GM12878 (cell line): Measurements from ENCODE around the gene SIT1. TPM values are rescaled to one million over a fixed set of nuclear protein-coding genes. Genes with fewer than 3 reads are reported as not detected.

Experiments used
- CHD4 ChIP-seq: fragments of 200-600 bp; sonication (generic); IDR thresholded peaks from 2 replicates; pipeline ENCODE4 v1.6.1; 2016; ENCODE audit warnings: mild to moderate bottlenecking
- EED ChIP-seq: sonication (generic); IDR thresholded peaks from 2 replicates; pipeline ENCODE4 v1.6.1; 2016; ENCODE audit warnings: antibody characterized with exemption, low read depth
- EGR1 ChIP-seq, 2 experiments: IDR thresholded peaks; 1 replicate in 1 of 2; 2 replicates in 1 of 2; pipeline ENCODE4 v1.6.1; 2011 to 2012; ENCODE audit warnings: low read depth in 2 of 2, low read length in 2 of 2, borderline replicate concordance in 1 of 2, mild to moderate bottlenecking in 1 of 2, moderate library complexity in 1 of 2
- ESRRA ChIP-seq: IDR thresholded peaks from 2 replicates; pipeline ENCODE4 v1.6.1; 2012; ENCODE audit warnings: mild to moderate bottlenecking, low read length, improper control_type of control experiment
- ETV6 ChIP-seq, 2 experiments: fragments of 450-650 bp in 1 of 2; IDR thresholded peaks in 1 of 2; conservative IDR thresholded peaks in 1 of 2; 2 replicates each; pipeline ENCODE4 v1.6.1; 2014; ENCODE audit warnings: antibody characterized with exemption in 1 of 2, borderline replicate concordance in 1 of 2, low read depth in 1 of 2, mild to moderate bottlenecking in 1 of 2, moderate library complexity in 1 of 2
- FOXM1 ChIP-seq: IDR thresholded peaks from 2 replicates; pipeline ENCODE4 v1.6.1; 2012; ENCODE audit warnings: low read depth, mild to moderate bottlenecking, inconsistent platforms, low read length, moderate library complexity
- KDM1A ChIP-seq: fragments of 200-600 bp; sonication (generic); IDR thresholded peaks from 2 replicates; pipeline ENCODE4 v1.6.1; 2016; ENCODE audit warnings: borderline replicate concordance
- NFIC ChIP-seq: IDR thresholded peaks from 2 replicates; pipeline ENCODE4 v1.6.1; 2012; ENCODE audit warnings: low read depth, mild to moderate bottlenecking, inconsistent platforms, low read length, moderate library complexity
- PAX8 ChIP-seq: fragments of 450-650 bp; IDR thresholded peaks from 2 replicates; pipeline ENCODE4 v1.6.1; 2017; ENCODE audit warnings: mild to moderate bottlenecking, moderate library complexity
- TAF1 ChIP-seq: IDR thresholded peaks from 2 replicates; pipeline ENCODE4 v1.6.1; 2011; ENCODE audit warnings: mild to moderate bottlenecking, low read depth, low read length, borderline replicate concordance
- TBL1XR1 ChIP-seq: IDR thresholded peaks from 2 replicates; pipeline ENCODE4 v1.6.1; 2012; ENCODE audit warnings: low read depth, low read length, improper control_type of control experiment
- ZNF274 ChIP-seq: IDR thresholded peaks from one replicate; pipeline ENCODE4 v1.8.0; 2011; ENCODE audit not compliant: insufficient read length, insufficient read depth
- polyA plus RNA-seq, 11 experiments: library from polyadenylated mRNA; depleted of rRNA in 4 of 11; unstranded in 6 of 11; stranded (reverse) in 5 of 11; fragments of >200 nt; fragmentation: Nextera tagmentation in 4 of 11; fragmentation: Illumina TruSeq in 1 of 11; extraction: Ambion mirVana in 4 of 11; extraction: Trizol in 1 of 11; gene quantifications; 1 replicate in 1 of 11; 2 replicates in 10 of 11; pipeline versions ENCODE4 v1.2.1 to v1.2.3, GENCODE V29; 2011 to 2016; ENCODE audit warnings: inconsistent platforms in 2 of 11, missing spikeins in 2 of 11, low read depth in 1 of 11
- total RNA-seq, 4 experiments: library from RNA; depleted of rRNA in 3 of 4; stranded (reverse); fragments of >200 nt in 3 of 4; fragmentation: Illumina TruSeq in 1 of 4; extraction: Trizol in 1 of 4; gene quantifications; 2 replicates each; pipeline versions ENCODE4 v1.2.1 to v1.2.3, GENCODE V29; 2013 to 2021
- TF ChIP-seq, protein P1 (sequence below): fragments of 450-650 bp; IDR thresholded peaks from 2 replicates; pipeline ENCODE4 v1.6.1; 2017; ENCODE audit warnings: mild to moderate bottlenecking, moderate library complexity
- TF ChIP-seq, protein P2 (sequence below): IDR thresholded peaks from 2 replicates; pipeline ENCODE4 v1.6.1; 2012; ENCODE audit warnings: improper control_type of control experiment, low read depth, low read length; ENCODE audit not compliant: insufficient replicate concordance
- TF ChIP-seq, protein P3 (sequence below): fragments of 450-650 bp; conservative IDR thresholded peaks from 2 replicates; pipeline ENCODE4 v1.6.1; 2017; ENCODE audit warnings: mild to moderate bottlenecking, moderate library complexity
- TF ChIP-seq, protein P4 (sequence below): fragments of 450-650 bp; IDR thresholded peaks from 2 replicates; pipeline ENCODE4 v1.6.1; 2017; ENCODE audit warnings: mild to moderate bottlenecking, low read depth, inconsistent platforms; ENCODE audit not compliant: poor library complexity, severe bottlenecking

Gene SIT1
- total and polyA plus RNA-seq, 10 of the 15 experiments (the other 5 are each of a cell fraction or from before 2014, with no cell fraction given): 0.97 to 137 (median 59.7) TPM

DNA sequence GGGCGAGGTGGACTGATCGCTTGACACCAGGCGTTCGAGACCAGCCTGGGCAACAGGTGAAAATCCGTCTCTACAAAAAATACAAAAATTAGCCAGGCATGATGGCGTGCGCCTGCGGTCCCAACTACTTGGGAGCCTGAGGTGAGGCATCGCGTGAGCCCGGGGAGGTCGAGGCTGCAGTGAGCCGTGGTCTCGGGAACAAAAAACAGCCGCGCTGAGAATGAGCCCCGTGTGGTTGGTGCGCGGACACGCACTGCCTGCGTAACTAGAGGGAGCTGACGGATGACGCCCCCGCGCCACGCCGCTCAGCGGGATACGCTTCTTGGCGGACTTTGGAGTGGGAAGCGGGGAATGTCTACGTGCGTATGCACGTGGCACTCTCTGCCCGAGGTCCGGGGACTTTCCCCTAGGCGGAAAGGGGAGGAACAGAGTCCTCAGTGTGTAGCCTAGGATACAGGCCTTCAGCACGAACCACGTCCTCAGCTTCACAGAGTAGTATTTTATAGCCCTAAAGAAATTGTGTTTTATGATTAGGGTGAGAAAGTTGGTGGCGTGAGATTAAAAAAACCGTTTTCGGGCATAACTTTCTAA, 6.9 kb upstream of the SIT1 start, which contains the start of gene RMRP (continued):
- TF ChIP-seq, protein P1, sequence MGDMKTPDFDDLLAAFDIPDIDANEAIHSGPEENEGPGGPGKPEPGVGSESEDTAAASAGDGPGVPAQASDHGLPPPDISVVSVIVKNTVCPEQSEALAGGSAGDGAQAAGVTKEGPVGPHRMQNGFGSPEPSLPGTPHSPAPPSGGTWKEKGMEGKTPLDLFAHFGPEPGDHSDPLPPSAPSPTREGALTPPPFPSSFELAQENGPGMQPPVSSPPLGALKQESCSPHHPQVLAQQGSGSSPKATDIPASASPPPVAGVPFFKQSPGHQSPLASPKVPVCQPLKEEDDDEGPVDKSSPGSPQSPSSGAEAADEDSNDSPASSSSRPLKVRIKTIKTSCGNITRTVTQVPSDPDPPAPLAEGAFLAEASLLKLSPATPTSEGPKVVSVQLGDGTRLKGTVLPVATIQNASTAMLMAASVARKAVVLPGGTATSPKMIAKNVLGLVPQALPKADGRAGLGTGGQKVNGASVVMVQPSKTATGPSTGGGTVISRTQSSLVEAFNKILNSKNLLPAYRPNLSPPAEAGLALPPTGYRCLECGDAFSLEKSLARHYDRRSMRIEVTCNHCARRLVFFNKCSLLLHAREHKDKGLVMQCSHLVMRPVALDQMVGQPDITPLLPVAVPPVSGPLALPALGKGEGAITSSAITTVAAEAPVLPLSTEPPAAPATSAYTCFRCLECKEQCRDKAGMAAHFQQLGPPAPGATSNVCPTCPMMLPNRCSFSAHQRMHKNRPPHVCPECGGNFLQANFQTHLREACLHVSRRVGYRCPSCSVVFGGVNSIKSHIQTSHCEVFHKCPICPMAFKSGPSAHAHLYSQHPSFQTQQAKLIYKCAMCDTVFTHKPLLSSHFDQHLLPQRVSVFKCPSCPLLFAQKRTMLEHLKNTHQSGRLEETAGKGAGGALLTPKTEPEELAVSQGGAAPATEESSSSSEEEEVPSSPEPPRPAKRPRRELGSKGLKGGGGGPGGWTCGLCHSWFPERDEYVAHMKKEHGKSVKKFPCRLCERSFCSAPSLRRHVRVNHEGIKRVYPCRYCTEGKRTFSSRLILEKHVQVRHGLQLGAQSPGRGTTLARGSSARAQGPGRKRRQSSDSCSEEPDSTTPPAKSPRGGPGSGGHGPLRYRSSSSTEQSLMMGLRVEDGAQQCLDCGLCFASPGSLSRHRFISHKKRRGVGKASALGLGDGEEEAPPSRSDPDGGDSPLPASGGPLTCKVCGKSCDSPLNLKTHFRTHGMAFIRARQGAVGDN: peak; percentile 99
- no peak for TF ChIP-seq KDM1A
- TF ChIP-seq ZNF274: no peak
- no peak for TF ChIP-seq FOXM1
- TF ChIP-seq TAF1: 0 out of 2 replicates have a peak, but pooled peaks have one; percentile 10
- TF ChIP-seq CHD4: no peak; the same call in 1 of the 2 replicates
- TF ChIP-seq, protein P2, sequence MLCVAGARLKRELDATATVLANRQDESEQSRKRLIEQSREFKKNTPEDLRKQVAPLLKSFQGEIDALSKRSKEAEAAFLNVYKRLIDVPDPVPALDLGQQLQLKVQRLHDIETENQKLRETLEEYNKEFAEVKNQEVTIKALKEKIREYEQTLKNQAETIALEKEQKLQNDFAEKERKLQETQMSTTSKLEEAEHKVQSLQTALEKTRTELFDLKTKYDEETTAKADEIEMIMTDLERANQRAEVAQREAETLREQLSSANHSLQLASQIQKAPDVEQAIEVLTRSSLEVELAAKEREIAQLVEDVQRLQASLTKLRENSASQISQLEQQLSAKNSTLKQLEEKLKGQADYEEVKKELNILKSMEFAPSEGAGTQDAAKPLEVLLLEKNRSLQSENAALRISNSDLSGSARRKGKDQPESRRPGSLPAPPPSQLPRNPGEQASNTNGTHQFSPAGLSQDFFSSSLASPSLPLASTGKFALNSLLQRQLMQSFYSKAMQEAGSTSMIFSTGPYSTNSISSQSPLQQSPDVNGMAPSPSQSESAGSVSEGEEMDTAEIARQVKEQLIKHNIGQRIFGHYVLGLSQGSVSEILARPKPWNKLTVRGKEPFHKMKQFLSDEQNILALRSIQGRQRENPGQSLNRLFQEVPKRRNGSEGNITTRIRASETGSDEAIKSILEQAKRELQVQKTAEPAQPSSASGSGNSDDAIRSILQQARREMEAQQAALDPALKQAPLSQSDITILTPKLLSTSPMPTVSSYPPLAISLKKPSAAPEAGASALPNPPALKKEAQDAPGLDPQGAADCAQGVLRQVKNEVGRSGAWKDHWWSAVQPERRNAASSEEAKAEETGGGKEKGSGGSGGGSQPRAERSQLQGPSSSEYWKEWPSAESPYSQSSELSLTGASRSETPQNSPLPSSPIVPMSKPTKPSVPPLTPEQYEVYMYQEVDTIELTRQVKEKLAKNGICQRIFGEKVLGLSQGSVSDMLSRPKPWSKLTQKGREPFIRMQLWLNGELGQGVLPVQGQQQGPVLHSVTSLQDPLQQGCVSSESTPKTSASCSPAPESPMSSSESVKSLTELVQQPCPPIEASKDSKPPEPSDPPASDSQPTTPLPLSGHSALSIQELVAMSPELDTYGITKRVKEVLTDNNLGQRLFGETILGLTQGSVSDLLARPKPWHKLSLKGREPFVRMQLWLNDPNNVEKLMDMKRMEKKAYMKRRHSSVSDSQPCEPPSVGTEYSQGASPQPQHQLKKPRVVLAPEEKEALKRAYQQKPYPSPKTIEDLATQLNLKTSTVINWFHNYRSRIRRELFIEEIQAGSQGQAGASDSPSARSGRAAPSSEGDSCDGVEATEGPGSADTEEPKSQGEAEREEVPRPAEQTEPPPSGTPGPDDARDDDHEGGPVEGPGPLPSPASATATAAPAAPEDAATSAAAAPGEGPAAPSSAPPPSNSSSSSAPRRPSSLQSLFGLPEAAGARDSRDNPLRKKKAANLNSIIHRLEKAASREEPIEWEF: no peak
- TF ChIP-seq TBL1XR1: peak; percentile 78
- TF ChIP-seq ESRRA: no peak; the same call in 1 of the 2 replicates
- TF ChIP-seq, protein P3, sequence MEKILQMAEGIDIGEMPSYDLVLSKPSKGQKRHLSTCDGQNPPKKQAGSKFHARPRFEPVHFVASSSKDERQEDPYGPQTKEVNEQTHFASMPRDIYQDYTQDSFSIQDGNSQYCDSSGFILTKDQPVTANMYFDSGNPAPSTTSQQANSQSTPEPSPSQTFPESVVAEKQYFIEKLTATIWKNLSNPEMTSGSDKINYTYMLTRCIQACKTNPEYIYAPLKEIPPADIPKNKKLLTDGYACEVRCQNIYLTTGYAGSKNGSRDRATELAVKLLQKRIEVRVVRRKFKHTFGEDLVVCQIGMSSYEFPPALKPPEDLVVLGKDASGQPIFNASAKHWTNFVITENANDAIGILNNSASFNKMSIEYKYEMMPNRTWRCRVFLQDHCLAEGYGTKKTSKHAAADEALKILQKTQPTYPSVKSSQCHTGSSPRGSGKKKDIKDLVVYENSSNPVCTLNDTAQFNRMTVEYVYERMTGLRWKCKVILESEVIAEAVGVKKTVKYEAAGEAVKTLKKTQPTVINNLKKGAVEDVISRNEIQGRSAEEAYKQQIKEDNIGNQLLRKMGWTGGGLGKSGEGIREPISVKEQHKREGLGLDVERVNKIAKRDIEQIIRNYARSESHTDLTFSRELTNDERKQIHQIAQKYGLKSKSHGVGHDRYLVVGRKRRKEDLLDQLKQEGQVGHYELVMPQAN: peak; percentile 69
- TF ChIP-seq EGR1 (IDR thresholded peaks at IDR 0.05; ENCODE audit: borderline replicate concordance in 1 of 2, low read depth in 2 of 2, low read length in 2 of 2): peak; percentile 87 to 97
- TF ChIP-seq ETV6 (conservative IDR thresholded peaks at IDR 0.05 in 1 of 2, IDR thresholded peaks at IDR 0.05 in 1 of 2; ENCODE audit: borderline replicate concordance in 1 of 2, low read depth in 1 of 2): peak in 1 of 2 experiments; percentile 70; a peak in 2 of 4 replicates
- TF ChIP-seq EED: peak; percentile 100
- no peak for TF ChIP-seq PAX8
- TF ChIP-seq, protein P4, sequence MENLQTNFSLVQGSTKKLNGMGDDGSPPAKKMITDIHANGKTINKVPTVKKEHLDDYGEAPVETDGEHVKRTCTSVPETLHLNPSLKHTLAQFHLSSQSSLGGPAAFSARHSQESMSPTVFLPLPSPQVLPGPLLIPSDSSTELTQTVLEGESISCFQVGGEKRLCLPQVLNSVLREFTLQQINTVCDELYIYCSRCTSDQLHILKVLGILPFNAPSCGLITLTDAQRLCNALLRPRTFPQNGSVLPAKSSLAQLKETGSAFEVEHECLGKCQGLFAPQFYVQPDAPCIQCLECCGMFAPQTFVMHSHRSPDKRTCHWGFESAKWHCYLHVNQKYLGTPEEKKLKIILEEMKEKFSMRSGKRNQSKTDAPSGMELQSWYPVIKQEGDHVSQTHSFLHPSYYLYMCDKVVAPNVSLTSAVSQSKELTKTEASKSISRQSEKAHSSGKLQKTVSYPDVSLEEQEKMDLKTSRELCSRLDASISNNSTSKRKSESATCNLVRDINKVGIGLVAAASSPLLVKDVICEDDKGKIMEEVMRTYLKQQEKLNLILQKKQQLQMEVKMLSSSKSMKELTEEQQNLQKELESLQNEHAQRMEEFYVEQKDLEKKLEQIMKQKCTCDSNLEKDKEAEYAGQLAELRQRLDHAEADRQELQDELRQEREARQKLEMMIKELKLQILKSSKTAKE: peak; percentile 86
- TF ChIP-seq NFIC: no peak
